Fibroblast of skin of right biceps (primary cell): ENCODE results near the gene TBC1D4.

Source experiments
- DNase-seq: peaks from one replicate; pipeline ENCODE4 v3.0.0-alpha.2; 2013

TBC1D4 gene

GRCh38 chr13:75415694-75416093 is 66.3 kb downstream of the TBC1D4 start:
- DNase-seq: peak; percentile 90

GRCh38 chr13:75415171-75415570 is 66.8 kb downstream of the TBC1D4 start:
- no peak for DNase-seq

DNA sequence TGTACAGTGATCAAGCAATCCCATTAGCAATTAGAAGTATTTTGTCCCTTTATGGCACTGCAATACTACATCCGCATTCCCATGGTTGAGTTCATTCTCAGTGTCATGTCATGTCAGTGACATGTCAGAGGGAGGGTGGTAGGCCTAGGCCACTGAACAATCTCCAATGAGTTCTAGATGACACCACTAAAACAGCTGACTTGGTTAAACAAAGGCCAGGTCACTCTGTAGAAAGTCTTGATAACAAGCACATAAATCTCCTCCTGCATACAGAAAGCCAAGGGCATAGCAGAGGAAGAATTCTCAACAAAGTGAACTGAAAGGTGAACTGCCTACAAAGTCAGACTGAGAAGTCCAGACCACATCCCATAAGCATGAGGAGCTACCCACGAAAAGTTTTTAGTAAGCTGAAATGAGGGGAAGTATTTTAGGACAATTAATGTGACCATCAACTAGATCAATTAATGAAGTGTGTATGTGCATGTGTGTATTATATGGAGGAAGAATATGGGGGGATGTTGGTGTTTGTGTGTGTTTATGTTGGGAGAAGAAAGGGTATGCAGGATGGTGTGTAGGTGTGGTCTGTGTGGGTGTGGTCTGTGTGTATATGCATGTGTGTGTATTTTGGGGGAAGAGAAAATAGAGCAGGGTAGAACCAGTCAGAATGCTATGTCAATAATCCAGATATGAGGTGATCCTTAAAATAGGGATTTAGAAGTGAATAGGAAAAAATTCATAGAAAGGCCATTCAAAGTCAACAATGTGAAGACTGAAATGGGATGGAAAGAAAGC is 67.7 kb downstream of the TBC1D4 start:
- no peak for DNase-seq

GRCh38 chr13:75411924-75412537 is 69.9 kb downstream of the TBC1D4 start:
- no peak for DNase-seq

GRCh38 chr13:75410207-75410606 is 71.8 kb downstream of the TBC1D4 start:
- DNase-seq: no peak

- no peak for DNase-seq
Observed at GRCh38 chr13:75407998-75408397, 74.0 kb downstream of the TBC1D4 start.

GRCh38 chr13:75407473-75407872 is 74.5 kb downstream of the TBC1D4 start:
- DNase-seq: no peak

GRCh38 chr13:75405976-75406703 is 75.8 kb downstream of the TBC1D4 start:
- no peak for DNase-seq

- DNase-seq: no peak
Observed at GRCh38 chr13:75404726-75405125, 77.2 kb downstream of the TBC1D4 start.

DNA sequence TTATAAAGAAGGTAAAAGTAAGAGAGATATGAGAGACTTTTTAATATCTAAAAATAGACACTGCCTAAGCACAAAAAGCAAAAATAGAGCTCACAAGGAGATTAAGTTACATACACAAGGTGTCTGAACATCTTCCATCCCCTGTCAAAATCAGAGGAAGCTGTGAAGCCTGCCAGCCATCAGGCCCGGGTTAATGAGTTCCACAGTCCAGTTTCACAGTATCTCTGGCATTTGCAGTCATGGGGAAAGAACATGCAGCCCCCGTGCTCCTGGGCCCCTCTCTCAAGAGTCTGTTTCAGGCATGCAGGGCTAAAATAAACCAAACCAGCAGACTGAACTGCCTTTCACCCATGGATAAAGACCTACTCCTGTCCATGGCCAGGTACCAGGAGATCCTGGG is 79.2 kb downstream of the TBC1D4 start:
- no peak for DNase-seq

- no peak for DNase-seq
Observed at GRCh38 chr13:75400775-75401174, 81.2 kb downstream of the TBC1D4 start.

DNA sequence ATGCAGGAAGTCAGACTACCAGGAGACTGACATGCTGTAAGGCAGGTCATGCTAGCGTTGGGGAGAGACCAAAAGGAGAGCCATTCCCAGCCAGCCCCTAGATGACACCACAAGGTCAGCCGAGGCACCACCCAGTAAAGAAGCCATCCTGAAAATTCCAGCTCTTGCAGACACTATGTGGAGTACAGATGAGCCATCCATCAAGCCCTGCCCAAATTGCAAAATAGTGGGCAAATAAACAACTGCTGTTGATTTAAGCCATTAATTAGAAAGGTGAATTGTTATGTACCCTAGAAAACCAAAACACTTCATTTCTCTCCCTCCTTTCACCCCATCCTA is 82.1 kb downstream of the TBC1D4 start:
- DNase-seq: no peak

DNA sequence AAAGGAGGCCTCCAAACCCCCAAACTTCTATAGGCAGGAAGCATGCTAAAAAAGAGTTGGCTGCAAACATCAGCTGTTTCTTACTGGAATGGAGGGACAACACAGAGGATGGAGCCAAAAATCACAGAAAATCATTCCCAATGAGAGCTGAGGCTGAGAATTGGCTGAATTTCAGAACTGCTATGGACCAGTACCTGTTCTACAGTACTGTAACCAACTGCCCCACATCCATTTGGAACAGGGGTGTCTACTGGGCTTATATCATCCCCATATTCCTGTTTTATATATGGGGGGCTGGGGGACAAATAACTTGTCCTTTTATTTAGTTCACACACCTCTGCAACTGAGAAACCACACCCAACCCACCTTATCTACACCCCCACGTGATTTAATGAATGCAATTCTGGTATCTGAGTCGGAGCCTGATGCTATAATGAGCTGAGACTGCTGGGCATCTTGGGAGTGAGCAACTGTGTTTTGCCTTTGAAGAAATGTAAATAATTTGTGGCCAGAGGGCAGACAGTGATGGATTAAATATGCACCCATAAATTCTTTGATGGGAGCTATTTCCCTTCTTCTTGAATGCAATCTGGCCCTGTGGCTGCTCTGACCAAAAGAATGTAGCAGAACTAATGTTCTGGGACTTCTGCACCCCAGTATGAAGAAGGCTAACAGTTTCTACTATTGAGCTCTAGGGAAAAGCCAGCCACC is 82.6 kb downstream of the TBC1D4 start:
- no peak for DNase-seq

- DNase-seq: no peak
Observed at GRCh38 chr13:75398072-75398471, 83.9 kb downstream of the TBC1D4 start.

- no peak for DNase-seq
Observed at GRCh38 chr13:75395901-75396300, 86.1 kb downstream of the TBC1D4 start.

- DNase-seq: no peak
Observed at GRCh38 chr13:75395066-75395465, 86.9 kb downstream of the TBC1D4 start.

GRCh38 chr13:75393839-75394520 is 88.0 kb downstream of the TBC1D4 start:
- no peak for DNase-seq

- no peak for DNase-seq
Observed at GRCh38 chr13:75391432-75392100, 90.4 kb downstream of the TBC1D4 start.

- DNase-seq: no peak
Observed at GRCh38 chr13:75390229-75390628, 91.7 kb downstream of the TBC1D4 start.

- no peak for DNase-seq
Observed at GRCh38 chr13:75385708-75386083, 96.3 kb downstream of the TBC1D4 start.

GRCh38 chr13:75384879-75385707 is 96.9 kb downstream of the TBC1D4 start:
- DNase-seq: no peak
